IMR-90 (cell line): ENCODE results near the gene IL16. TPM values are rescaled to one million over a fixed set of nuclear protein-coding genes. Genes with fewer than 3 reads are reported as not detected.

Experiments
- ATAC-seq: fragments of 200-7000 bp; cut with Tn5 transposase; 2 replicates; pipeline ENCODE4 v1.9.1; 2020; ENCODE audit warnings: low read depth, mild to moderate bottlenecking, moderate library complexity
- BruUV-seq: library from RNA; stranded (reverse); fragments of 400-500 nt; replicated peaks from 2 replicates; lab custom pipeline; 2021; lab: Mats Ljungman, UMichigan
- CTCF ChIA-PET: fragments of 300-600 bp; formaldehyde crosslinking; extraction: SDS; loops from one replicate; lab custom pipeline; 2021; ENCODE audit warnings: antibody characterized with exemption; lab: Yijun Ruan, JAX
- POLR2A ChIA-PET: fragments of 300-600 bp; sonication (Branson Sonifier 250); formaldehyde crosslinking; loops from one replicate; lab custom pipeline; 2022; ENCODE audit warnings: antibody characterized with exemption; ENCODE audit not compliant: unreplicated experiment; lab: Charles Lee
- DNase-seq: peaks from one replicate; pipeline ENCODE4 v3.0.0; 2013
- H2AFZ ChIP-seq: replicated peaks from 2 replicates; pipeline ENCODE3; 2013; ENCODE audit warnings: low read length, mild to moderate bottlenecking; ENCODE audit not compliant: poor library complexity
- H2AK5ac ChIP-seq: 2 replicates; pipeline ENCODE4 v1.6.1; 2013; ENCODE audit warnings: low read depth, low read length, inconsistent platforms
- H2AK9ac ChIP-seq: replicated peaks from 2 replicates; pipeline ENCODE3; 2013; ENCODE audit warnings: mild to moderate bottlenecking, low read depth, low read length, moderate library complexity; ENCODE audit not compliant: poor library complexity
- H2BK120ac ChIP-seq: 2 replicates; pipeline ENCODE4 v1.6.1; 2013; ENCODE audit warnings: low read depth, low read length, inconsistent platforms
- H2BK15ac ChIP-seq: 3 replicates; pipeline ENCODE4 v1.6.1; 2013; ENCODE audit warnings: low read depth, low read length, inconsistent platforms
- H2BK20ac ChIP-seq: 2 replicates; pipeline ENCODE4 v1.6.1; 2013; ENCODE audit warnings: low read depth, mild to moderate bottlenecking, inconsistent platforms, low read length, moderate library complexity
- H2BK5ac ChIP-seq: 2 replicates; pipeline ENCODE4 v1.6.1; 2013; ENCODE audit warnings: mild to moderate bottlenecking, low read depth, low read length, inconsistent platforms; ENCODE audit not compliant: poor library complexity, severe bottlenecking
- H3K14ac ChIP-seq: replicated peaks from 2 replicates; pipeline ENCODE4 v1.6.1; 2013; ENCODE audit warnings: low read depth, low read length, inconsistent platforms
- H3K18ac ChIP-seq: 2 replicates; pipeline ENCODE4 v1.6.1; 2013; ENCODE audit warnings: low read depth, low read length, control low read depth
- H3K23ac ChIP-seq: 2 replicates; pipeline ENCODE4 v1.6.1; 2013; ENCODE audit warnings: low read depth, low read length, inconsistent platforms
- H3K27ac ChIP-seq: 2 replicates; pipeline ENCODE4 v1.5.1; 2013; ENCODE audit warnings: mild to moderate bottlenecking, control low read depth, low read length; ENCODE audit not compliant: insufficient read depth
- H3K27me3 ChIP-seq: 2 replicates; pipeline ENCODE4 v1.6.1; 2013; ENCODE audit warnings: low read length; ENCODE audit not compliant: control insufficient read depth, insufficient read depth
- H3K36me3 ChIP-seq: 2 replicates; pipeline ENCODE4 v1.6.1; 2013; ENCODE audit warnings: low read length, mixed read lengths; ENCODE audit not compliant: control insufficient read depth, insufficient read depth
- H3K4ac ChIP-seq: 2 replicates; pipeline ENCODE4 v1.6.1; 2013; ENCODE audit warnings: low read depth, low read length, inconsistent platforms
- H3K4me1 ChIP-seq: 2 replicates; pipeline ENCODE4 v1.6.1; 2013; ENCODE audit warnings: low read length, mixed read lengths; ENCODE audit not compliant: control insufficient read depth, insufficient read depth
- H3K4me2 ChIP-seq: 2 replicates; pipeline ENCODE4 v1.6.1; 2013; ENCODE audit warnings: low read depth, mild to moderate bottlenecking, control low read depth, low read length, moderate library complexity
- H3K4me3 ChIP-seq: 2 replicates; pipeline ENCODE4 v1.5.1; 2013; ENCODE audit warnings: low read depth, mild to moderate bottlenecking, control low read depth, low read length, moderate library complexity; ENCODE audit not compliant: insufficient read depth
- H3K56ac ChIP-seq: 2 replicates; pipeline ENCODE4 v1.6.1; 2013; ENCODE audit warnings: low read length, inconsistent platforms; ENCODE audit not compliant: insufficient read depth; ENCODE audit errors: extremely low read depth
- H3K79me1 ChIP-seq, 2 experiments: 2 replicates each; pipeline ENCODE4 v1.6.1; 2013; ENCODE audit warnings: low read length in 2 of 2, inconsistent platforms in 1 of 2, low read depth in 1 of 2
- H3K9ac ChIP-seq: 2 replicates; pipeline ENCODE4 v1.6.1; 2013; ENCODE audit warnings: low read depth, low read length, control low read depth
- H3K9me1 ChIP-seq: 2 replicates; pipeline ENCODE4 v1.6.1; 2013; ENCODE audit warnings: low read length, inconsistent platforms; ENCODE audit not compliant: insufficient read depth
- H3K9me3 ChIP-seq: 2 replicates; pipeline ENCODE4 v1.6.1; 2013; ENCODE audit warnings: low read length; ENCODE audit not compliant: control insufficient read depth, insufficient read depth
- H4K20me1 ChIP-seq: 2 replicates; pipeline ENCODE4 v1.6.1; 2013; ENCODE audit warnings: low read length, inconsistent platforms; ENCODE audit not compliant: insufficient read depth
- H4K5ac ChIP-seq: 2 replicates; pipeline ENCODE4 v1.6.1; 2013; ENCODE audit warnings: mild to moderate bottlenecking, low read depth, low read length, control low read depth
- H4K8ac ChIP-seq, 2 experiments: 2 replicates each; pipeline ENCODE4 v1.6.1; 2013; ENCODE audit warnings: low read depth in 2 of 2, low read length in 2 of 2, control low read depth in 1 of 2, inconsistent platforms in 1 of 2
- H4K91ac ChIP-seq: 2 replicates; pipeline ENCODE4 v1.6.1; 2013; ENCODE audit warnings: low read depth, low read length, inconsistent platforms; ENCODE audit not compliant: insufficient read depth
- CEBPB ChIP-seq: IDR thresholded peaks from 2 replicates; pipeline ENCODE4 v1.6.1; 2012; ENCODE audit warnings: low read depth, low read length, improper control_type of control experiment
- WGBS, 2 experiments: methylation state at CpG; one replicate each; pipeline versions ENCODE4 v1.1.5 to v1.1.7; 2013; ENCODE audit warnings: missing lambda C conversion rate in 2 of 2; ENCODE audit not compliant: insufficient read length in 1 of 2; ENCODE audit errors: extremely low coverage in 2 of 2; 5-methylcytosine and 5-hydroxymethylcytosine counted together
- dilution Hi-C: fragments of 300-500 bp; cut with HindIII; formaldehyde crosslinking; loops from one replicate; pipeline ENCODE4 v1.14.3; 2018; ENCODE audit warnings: low sequenced_read_pairs; ENCODE audit not compliant: unreplicated experiment
- in situ Hi-C: fragments of 300-500 bp; cut with MboI; formaldehyde crosslinking; loops from 3 replicates; pipeline ENCODE4 v1.14.3; 2019; ENCODE audit warnings: low sequenced_read_pairs, inconsistent platforms, mixed read lengths
- intact Hi-C: fragments of 100-400 bp; cut with micrococcal nuclease; formaldehyde crosslinking; loops from 2 replicates; pipeline ENCODE4 v1.10.0; 2022
- polyA plus RNA-seq, 3 experiments: library from polyadenylated mRNA; depleted of rRNA; stranded (reverse); fragments of >200 nt; gene quantifications; 2 replicates each; pipeline ENCODE4 v1.2.3, GENCODE V29; 2012; ENCODE audit warnings: low replicate concordance in 1 of 3
- total RNA-seq: library from RNA; depleted of rRNA; stranded (reverse); fragments of >200 nt; gene quantifications from 2 replicates; pipeline ENCODE4 v1.2.3, GENCODE V29; 2012

The IL16 gene
- total and polyA plus RNA-seq, 2 of the 4 experiments (the other 2 are of a cell fraction) = 0.18 to 0.27 TPM

GRCh38 chr15:81289910-81290309, 93.2 kb downstream of the IL16 start:
- no peaks in the 10 kb centered on the region for H3K27me3 ChIP-seq
- H2BK20ac ChIP-seq = no peak overlapping the region
- no peak overlapping the region for H3K4me3 ChIP-seq
- CTCF ChIA-PET = no interaction called here
- H2AK9ac ChIP-seq = no peak overlapping the region
- H3K18ac ChIP-seq = no peak overlapping the region
- H2BK5ac ChIP-seq = no peak overlapping the region
- H4K5ac ChIP-seq = no peak overlapping the region
- in situ Hi-C loops (no loop called here), dilution Hi-C loops (no loop called here), intact Hi-C loops (no loop called here)
- H3K4me1 ChIP-seq = no peaks in the 10 kb centered on the region
- H3K36me3 ChIP-seq = peaks cover 22% of the 10 kb centered on the region; the same call in 1 of the 2 replicates
- BruUV-seq = no TSS peak
- H2BK120ac ChIP-seq = no peak overlapping the region
- H3K14ac ChIP-seq = no peak overlapping the region
- no peak overlapping the region for H3K4ac ChIP-seq
- no peaks in the 10 kb centered on the region for H3K79me1 ChIP-seq
- H3K4me2 ChIP-seq = no peak overlapping the region
- H4K8ac ChIP-seq = no peak overlapping the region
- H3K9ac ChIP-seq = no peak overlapping the region
- no peak overlapping the region for H2AFZ ChIP-seq
- no peak overlapping the region for H3K27ac ChIP-seq
- POLR2A ChIA-PET = no interaction called here
- 0 out of 2 replicates have a peak, but pooled peaks cover 11% of the 10 kb centered on the region for H3K9me1 ChIP-seq
- no peak overlapping the region for H3K56ac ChIP-seq
- no peaks in the 10 kb centered on the region for H3K9me3 ChIP-seq
- no peaks in the 10 kb centered on the region for H4K20me1 ChIP-seq
- no peak overlapping the region for H4K91ac ChIP-seq
- H2AK5ac ChIP-seq = no peak overlapping the region
- ATAC-seq (no peak), DNase-seq (peak; percentile 38)
- no peak overlapping the region for H3K23ac ChIP-seq
- WGBS, 2 experiments = no CpG with 5 or more reads among the region's 4 CpGs
- no peak for TF ChIP-seq CEBPB
- no peak overlapping the region for H2BK15ac ChIP-seq
